IMR-90 (cell line): ENCODE results near the gene RAP1GAP2. TPM values are rescaled to one million over a fixed set of nuclear protein-coding genes. Genes with fewer than 3 reads are reported as not detected.
A peak's percentile ranks its signal among the peaks of the same experiment; 100 is the strongest.

ENCODE experiments used
- ATAC-seq: fragments of 200-7000 bp; cut with Tn5 transposase; 2 replicates; pipeline ENCODE4 v1.9.1; 2020; ENCODE audit warnings: low read depth, mild to moderate bottlenecking, moderate library complexity
- BruUV-seq: library from RNA; stranded (reverse); fragments of 400-500 nt; replicated peaks from 2 replicates; lab custom pipeline; 2021; lab: Mats Ljungman, UMichigan
- CTCF ChIA-PET: fragments of 300-600 bp; formaldehyde crosslinking; extraction: SDS; loops from one replicate; lab custom pipeline; 2021; ENCODE audit warnings: antibody characterized with exemption; lab: Yijun Ruan, JAX
- POLR2A ChIA-PET: fragments of 300-600 bp; sonication (Branson Sonifier 250); formaldehyde crosslinking; loops from one replicate; lab custom pipeline; 2022; ENCODE audit warnings: antibody characterized with exemption; ENCODE audit not compliant: unreplicated experiment; lab: Charles Lee
- DNase-seq: peaks from one replicate; pipeline ENCODE4 v3.0.0; 2013
- H2AFZ ChIP-seq: replicated peaks from 2 replicates; pipeline ENCODE3; 2013; ENCODE audit warnings: low read length, mild to moderate bottlenecking; ENCODE audit not compliant: poor library complexity
- H2AK5ac ChIP-seq: 2 replicates; pipeline ENCODE4 v1.6.1; 2013; ENCODE audit warnings: low read depth, low read length, inconsistent platforms
- H2AK9ac ChIP-seq: replicated peaks from 2 replicates; pipeline ENCODE3; 2013; ENCODE audit warnings: mild to moderate bottlenecking, low read depth, low read length, moderate library complexity; ENCODE audit not compliant: poor library complexity
- H2BK120ac ChIP-seq: 2 replicates; pipeline ENCODE4 v1.6.1; 2013; ENCODE audit warnings: low read depth, low read length, inconsistent platforms
- H2BK15ac ChIP-seq: 3 replicates; pipeline ENCODE4 v1.6.1; 2013; ENCODE audit warnings: low read depth, low read length, inconsistent platforms
- H2BK20ac ChIP-seq: 2 replicates; pipeline ENCODE4 v1.6.1; 2013; ENCODE audit warnings: low read depth, mild to moderate bottlenecking, inconsistent platforms, low read length, moderate library complexity
- H2BK5ac ChIP-seq: 2 replicates; pipeline ENCODE4 v1.6.1; 2013; ENCODE audit warnings: mild to moderate bottlenecking, low read depth, low read length, inconsistent platforms; ENCODE audit not compliant: poor library complexity, severe bottlenecking
- H3K14ac ChIP-seq: replicated peaks from 2 replicates; pipeline ENCODE4 v1.6.1; 2013; ENCODE audit warnings: low read depth, low read length, inconsistent platforms
- H3K18ac ChIP-seq: 2 replicates; pipeline ENCODE4 v1.6.1; 2013; ENCODE audit warnings: low read depth, low read length, control low read depth
- H3K23ac ChIP-seq: 2 replicates; pipeline ENCODE4 v1.6.1; 2013; ENCODE audit warnings: low read depth, low read length, inconsistent platforms
- H3K27ac ChIP-seq: 2 replicates; pipeline ENCODE4 v1.5.1; 2013; ENCODE audit warnings: mild to moderate bottlenecking, control low read depth, low read length; ENCODE audit not compliant: insufficient read depth
- H3K27me3 ChIP-seq: 2 replicates; pipeline ENCODE4 v1.6.1; 2013; ENCODE audit warnings: low read length; ENCODE audit not compliant: control insufficient read depth, insufficient read depth
- H3K36me3 ChIP-seq: 2 replicates; pipeline ENCODE4 v1.6.1; 2013; ENCODE audit warnings: low read length, mixed read lengths; ENCODE audit not compliant: control insufficient read depth, insufficient read depth
- H3K4ac ChIP-seq: 2 replicates; pipeline ENCODE4 v1.6.1; 2013; ENCODE audit warnings: low read depth, low read length, inconsistent platforms
- H3K4me1 ChIP-seq: 2 replicates; pipeline ENCODE4 v1.6.1; 2013; ENCODE audit warnings: low read length, mixed read lengths; ENCODE audit not compliant: control insufficient read depth, insufficient read depth
- H3K4me2 ChIP-seq: 2 replicates; pipeline ENCODE4 v1.6.1; 2013; ENCODE audit warnings: low read depth, mild to moderate bottlenecking, control low read depth, low read length, moderate library complexity
- H3K4me3 ChIP-seq: 2 replicates; pipeline ENCODE4 v1.5.1; 2013; ENCODE audit warnings: low read depth, mild to moderate bottlenecking, control low read depth, low read length, moderate library complexity; ENCODE audit not compliant: insufficient read depth
- H3K56ac ChIP-seq: 2 replicates; pipeline ENCODE4 v1.6.1; 2013; ENCODE audit warnings: low read length, inconsistent platforms; ENCODE audit not compliant: insufficient read depth; ENCODE audit errors: extremely low read depth
- H3K79me1 ChIP-seq, 2 experiments: 2 replicates each; pipeline ENCODE4 v1.6.1; 2013; ENCODE audit warnings: low read length in 2 of 2, inconsistent platforms in 1 of 2, low read depth in 1 of 2
- H3K9ac ChIP-seq: 2 replicates; pipeline ENCODE4 v1.6.1; 2013; ENCODE audit warnings: low read depth, low read length, control low read depth
- H3K9me1 ChIP-seq: 2 replicates; pipeline ENCODE4 v1.6.1; 2013; ENCODE audit warnings: low read length, inconsistent platforms; ENCODE audit not compliant: insufficient read depth
- H3K9me3 ChIP-seq: 2 replicates; pipeline ENCODE4 v1.6.1; 2013; ENCODE audit warnings: low read length; ENCODE audit not compliant: control insufficient read depth, insufficient read depth
- H4K20me1 ChIP-seq: 2 replicates; pipeline ENCODE4 v1.6.1; 2013; ENCODE audit warnings: low read length, inconsistent platforms; ENCODE audit not compliant: insufficient read depth
- H4K5ac ChIP-seq: 2 replicates; pipeline ENCODE4 v1.6.1; 2013; ENCODE audit warnings: mild to moderate bottlenecking, low read depth, low read length, control low read depth
- H4K8ac ChIP-seq, 2 experiments: 2 replicates each; pipeline ENCODE4 v1.6.1; 2013; ENCODE audit warnings: low read depth in 2 of 2, low read length in 2 of 2, control low read depth in 1 of 2, inconsistent platforms in 1 of 2
- H4K91ac ChIP-seq: 2 replicates; pipeline ENCODE4 v1.6.1; 2013; ENCODE audit warnings: low read depth, low read length, inconsistent platforms; ENCODE audit not compliant: insufficient read depth
- BHLHE40 ChIP-seq: fragments of 150-350 bp; IDR thresholded peaks from 2 replicates; pipeline ENCODE4 v1.6.1; 2016; ENCODE audit warnings: mild to moderate bottlenecking, low read depth, low read length
- CEBPB ChIP-seq: IDR thresholded peaks from 2 replicates; pipeline ENCODE4 v1.6.1; 2012; ENCODE audit warnings: low read depth, low read length, improper control_type of control experiment
- CHD1 ChIP-seq: IDR thresholded peaks from 2 replicates; pipeline ENCODE4 v1.6.1; 2012; ENCODE audit warnings: low read depth, low read length, improper control_type of control experiment
- CTCF ChIP-seq: conservative IDR thresholded peaks from 2 replicates; pipeline ENCODE4 v1.5.1; 2012; ENCODE audit warnings: mild to moderate bottlenecking, low read depth, low read length, improper control_type of control experiment
- FOS ChIP-seq: fragments of 150-350 bp; IDR thresholded peaks from 2 replicates; pipeline ENCODE4 v1.6.1; 2016; ENCODE audit warnings: low read depth, low read length
- MAFK ChIP-seq: IDR thresholded peaks from 2 replicates; pipeline ENCODE4 v1.6.1; 2012; ENCODE audit warnings: low read depth, low read length, improper control_type of control experiment
- MXI1 ChIP-seq: IDR thresholded peaks from 2 replicates; pipeline ENCODE4 v1.6.1; 2012; ENCODE audit warnings: low read depth, mild to moderate bottlenecking, low read length, moderate library complexity, borderline replicate concordance
- NFE2L2 ChIP-seq: fragments of 150-350 bp; IDR thresholded peaks from 2 replicates; pipeline ENCODE4 v1.6.1; 2016; ENCODE audit warnings: low read depth, mild to moderate bottlenecking, low read length
- POLR2A ChIP-seq: IDR thresholded peaks from 2 replicates; pipeline ENCODE4 v1.6.1; 2012; ENCODE audit warnings: mild to moderate bottlenecking, low read depth, low read length
- RAD21 ChIP-seq: IDR thresholded peaks from 2 replicates; pipeline ENCODE4 v1.6.1; 2012; ENCODE audit warnings: low read length, improper control_type of control experiment
- RCOR1 ChIP-seq: IDR thresholded peaks from 2 replicates; pipeline ENCODE4 v1.6.1; 2012; ENCODE audit warnings: mild to moderate bottlenecking, low read length, improper control_type of control experiment; ENCODE audit not compliant: insufficient replicate concordance
- RFX5 ChIP-seq: IDR thresholded peaks from 2 replicates; pipeline ENCODE4 v1.8.0; 2012; ENCODE audit warnings: low read depth, mild to moderate bottlenecking, low read length, moderate library complexity
- SMC3 ChIP-seq: fragments of 150-350 bp; IDR thresholded peaks from 2 replicates; pipeline ENCODE4 v1.6.1; 2016; ENCODE audit warnings: low read depth, mild to moderate bottlenecking, antibody characterized with exemption, low read length, moderate library complexity
- WGBS, 2 experiments: methylation state at CpG; one replicate each; pipeline versions ENCODE4 v1.1.5 to v1.1.7; 2013; ENCODE audit warnings: missing lambda C conversion rate in 2 of 2; ENCODE audit not compliant: insufficient read length in 1 of 2; ENCODE audit errors: extremely low coverage in 2 of 2; 5-methylcytosine and 5-hydroxymethylcytosine counted together
- dilution Hi-C: fragments of 300-500 bp; cut with HindIII; formaldehyde crosslinking; loops from one replicate; pipeline ENCODE4 v1.14.3; 2018; ENCODE audit warnings: low sequenced_read_pairs; ENCODE audit not compliant: unreplicated experiment
- in situ Hi-C: fragments of 300-500 bp; cut with MboI; formaldehyde crosslinking; loops from 3 replicates; pipeline ENCODE4 v1.14.3; 2019; ENCODE audit warnings: low sequenced_read_pairs, inconsistent platforms, mixed read lengths
- intact Hi-C: fragments of 100-400 bp; cut with micrococcal nuclease; formaldehyde crosslinking; loops from 2 replicates; pipeline ENCODE4 v1.10.0; 2022
- polyA plus RNA-seq, 3 experiments: library from polyadenylated mRNA; depleted of rRNA; stranded (reverse); fragments of >200 nt; gene quantifications; 2 replicates each; pipeline ENCODE4 v1.2.3, GENCODE V29; 2012; ENCODE audit warnings: low replicate concordance in 1 of 3
- total RNA-seq: library from RNA; depleted of rRNA; stranded (reverse); fragments of >200 nt; gene quantifications from 2 replicates; pipeline ENCODE4 v1.2.3, GENCODE V29; 2012
- TF ChIP-seq, protein P1 (sequence below): fragments of 150-350 bp; IDR thresholded peaks from 2 replicates; pipeline ENCODE4 v1.6.1; 2016; ENCODE audit warnings: low read depth, mild to moderate bottlenecking, low read length, moderate library complexity, borderline replicate concordance

RAP1GAP2 gene
- total and polyA plus RNA-seq, 2 of the 4 experiments (the other 2 are of a cell fraction): 5.7 to 7.5 TPM

DNA sequence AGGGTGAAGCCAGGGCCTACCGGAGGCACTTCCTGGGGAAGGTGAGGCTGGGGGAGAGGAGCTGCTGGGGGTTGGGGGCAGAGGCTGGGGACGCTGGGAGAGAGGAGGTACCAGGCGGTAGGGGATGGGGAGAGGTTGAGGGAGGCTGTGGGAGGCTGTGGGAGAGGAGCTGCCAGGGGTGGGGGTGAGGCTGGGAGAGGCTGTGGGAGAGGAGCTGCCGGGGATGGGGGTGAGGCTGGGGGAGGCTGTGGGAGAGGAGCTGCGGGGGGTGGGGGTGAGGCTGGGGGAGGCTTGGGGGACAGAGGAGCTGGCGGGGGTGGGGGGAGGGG, 167.8 kb downstream of the RAP1GAP2 start:
- peaks cover 12% of the 10 kb centered on the region for H3K4me1 ChIP-seq
- no peaks in the 10 kb centered on the region for H3K9me3 ChIP-seq
- WGBS, 2 experiments: no CpG with 5 or more reads among the region's 6 CpGs
- no peak overlapping the region for H3K18ac ChIP-seq
- POLR2A ChIA-PET: no interaction called here
- no TSS peak for BruUV-seq
- no peak overlapping the region for H3K4ac ChIP-seq
- H2BK20ac ChIP-seq: no peak overlapping the region
- no peak overlapping the region for H4K91ac ChIP-seq
- H3K56ac ChIP-seq: no peak overlapping the region
- in situ Hi-C loops (no loop called here), dilution Hi-C loops (no loop called here), intact Hi-C loops (no loop called here)
- no peak overlapping the region for H2BK120ac ChIP-seq
- no peak overlapping the region for H2AFZ ChIP-seq
- no peaks in the 10 kb centered on the region for H3K36me3 ChIP-seq
- no peak overlapping the region for H4K8ac ChIP-seq
- no peak for ATAC-seq
- H4K20me1 ChIP-seq: 0 out of 2 replicates have a peak, but pooled peaks cover 3% of the 10 kb centered on the region
- no peak overlapping the region for H2AK9ac ChIP-seq
- H3K14ac ChIP-seq: no peak overlapping the region
- no peak overlapping the region for H3K9ac ChIP-seq
- H3K4me3 ChIP-seq: no peak overlapping the region
- no peak overlapping the region for H2BK5ac ChIP-seq
- H2AK5ac ChIP-seq: peak overlapping the region; percentile 49; the same call in 1 of the 2 replicates
- DNase-seq: no peak
- TF ChIP-seq, protein P1, sequence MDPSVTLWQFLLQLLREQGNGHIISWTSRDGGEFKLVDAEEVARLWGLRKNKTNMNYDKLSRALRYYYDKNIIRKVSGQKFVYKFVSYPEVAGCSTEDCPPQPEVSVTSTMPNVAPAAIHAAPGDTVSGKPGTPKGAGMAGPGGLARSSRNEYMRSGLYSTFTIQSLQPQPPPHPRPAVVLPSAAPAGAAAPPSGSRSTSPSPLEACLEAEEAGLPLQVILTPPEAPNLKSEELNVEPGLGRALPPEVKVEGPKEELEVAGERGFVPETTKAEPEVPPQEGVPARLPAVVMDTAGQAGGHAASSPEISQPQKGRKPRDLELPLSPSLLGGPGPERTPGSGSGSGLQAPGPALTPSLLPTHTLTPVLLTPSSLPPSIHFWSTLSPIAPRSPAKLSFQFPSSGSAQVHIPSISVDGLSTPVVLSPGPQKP: no peak
- TF ChIP-seq CEBPB (no peak), CTCF (no peak), BHLHE40 (no peak), MXI1 (no peak), RCOR1 (no peak), FOS (no peak), POLR2A (no peak), NFE2L2 (no peak), MAFK (no peak), RFX5 (no peak), RAD21 (no peak), CHD1 (no peak), SMC3 (no peak)
- no peak overlapping the region for H3K23ac ChIP-seq
- H3K4me2 ChIP-seq: no peak overlapping the region
- CTCF ChIA-PET: no interaction called here
- H3K79me1 ChIP-seq: peaks cover 0 to 4% of the 10 kb centered on the region in 2 experiments; a peak in 1 of 4 replicates
- H3K27me3 ChIP-seq: no peaks in the 10 kb centered on the region
- H3K27ac ChIP-seq: no peak overlapping the region
- H4K5ac ChIP-seq: no peak overlapping the region
- H2BK15ac ChIP-seq: no peak overlapping the region
- H3K9me1 ChIP-seq: peaks cover 12% of the 10 kb centered on the region
